RCC 7860 (cell line): ENCODE data around the gene KAT14.
"Not testable (repeated sequence)": the region's sequence is repeated elsewhere in the genome, so short reads cannot be mapped to it uniquely, and the experiment has no call there.

ENCODE experiments used
- DNase-seq: peaks from one replicate; pipeline ENCODE4 v3.0.0-alpha.2; 2015; ENCODE audit warnings: low spot score
- FAIRE-seq: peaks from 2 replicates; lab custom pipeline; 2012; peaks lifted over from hg19 to GRCh38; lab: Jason Lieb, UNC

The KAT14 gene

GRCh38 chr20:18213002-18213401 is 75.3 kb downstream of the KAT14 start:
- no peak for DNase-seq
- no peak for FAIRE-seq

DNA sequence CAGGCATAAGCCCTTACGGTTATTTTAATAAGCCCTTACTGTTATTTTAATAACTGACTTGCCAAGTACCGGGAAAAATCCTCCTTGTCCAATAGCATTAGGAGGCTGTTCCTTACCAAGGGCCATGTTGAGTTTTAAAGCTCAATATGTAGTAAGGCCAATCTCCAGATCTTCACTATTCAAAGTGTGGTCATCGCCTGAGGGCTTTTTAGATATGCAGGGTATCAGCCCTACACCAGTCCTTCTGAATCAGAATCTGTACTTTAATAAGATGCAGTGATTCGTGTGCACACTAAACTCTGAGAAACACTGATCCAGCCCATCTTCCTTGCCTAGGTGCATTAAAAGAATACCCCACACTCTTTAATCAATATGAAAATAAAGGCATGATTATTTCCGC is 77.9 kb downstream of the KAT14 start:
- FAIRE-seq (no peak), DNase-seq (no peak)

DNA sequence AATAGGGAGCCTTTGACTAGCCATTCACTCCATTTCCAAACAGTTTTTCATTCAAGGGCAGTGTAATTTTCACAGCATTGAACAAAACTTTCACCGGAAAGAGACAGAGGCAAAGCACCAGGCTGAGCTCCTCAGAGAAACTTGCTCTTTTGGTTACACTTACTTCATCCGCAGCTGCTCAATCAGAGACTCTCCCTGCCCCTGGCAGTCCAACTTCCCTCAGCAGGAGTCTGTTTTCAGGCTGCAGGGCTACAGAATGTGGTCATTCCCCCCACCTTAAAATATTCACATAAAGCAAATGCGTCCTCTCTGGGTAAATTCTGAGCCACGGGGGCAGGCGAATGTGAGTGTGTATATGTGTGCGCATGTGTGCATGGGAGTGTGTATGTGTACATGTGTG is 80.6 kb downstream of the KAT14 start:
- FAIRE-seq (no peak), DNase-seq (no peak)

- no peak for DNase-seq
- no peak for FAIRE-seq
Observed at GRCh38 chr20:18223409-18223808, 85.7 kb downstream of the KAT14 start.

DNA sequence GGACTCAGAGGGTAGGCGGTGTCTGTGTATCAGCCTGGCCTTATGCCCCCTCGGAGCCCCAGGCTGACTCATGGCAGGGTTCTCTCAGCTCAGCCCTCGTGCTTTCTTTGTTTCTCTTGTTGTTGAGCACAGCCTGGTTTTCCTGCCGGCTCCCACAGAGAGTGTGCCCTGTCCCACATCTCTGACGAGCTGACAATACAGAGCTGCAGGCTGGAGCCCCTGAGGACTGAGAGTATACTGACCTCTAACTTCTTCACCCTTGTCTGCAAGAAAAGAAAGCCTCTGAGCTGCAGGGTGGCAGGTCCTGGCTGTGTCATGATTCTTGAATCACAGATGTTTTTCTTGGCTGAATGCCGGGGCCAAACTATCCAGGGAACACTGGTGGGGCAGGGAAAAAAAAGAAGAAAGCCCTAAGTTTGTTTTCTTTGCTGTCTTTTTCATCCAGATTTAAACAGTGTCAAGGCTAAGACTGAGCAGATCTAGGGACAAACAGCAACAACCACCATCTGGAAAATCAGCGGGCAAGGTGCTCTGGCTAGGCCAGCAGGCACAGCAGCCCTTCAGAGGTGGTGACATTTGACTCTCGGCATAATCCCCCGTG is 87.4 kb downstream of the KAT14 start:
- FAIRE-seq = peak; percentile 72

GRCh38 chr20:18225632-18226031 is 88.0 kb downstream of the KAT14 start:
- FAIRE-seq (no peak), DNase-seq (no peak)

More for the DNA sequence above, 87.4 kb downstream of the KAT14 start:
- peak; percentile 74 for DNase-seq

- FAIRE-seq = not testable (repeated sequence)
Observed at GRCh38 chr20:18226741-18227140, 89.1 kb downstream of the KAT14 start.

DNA sequence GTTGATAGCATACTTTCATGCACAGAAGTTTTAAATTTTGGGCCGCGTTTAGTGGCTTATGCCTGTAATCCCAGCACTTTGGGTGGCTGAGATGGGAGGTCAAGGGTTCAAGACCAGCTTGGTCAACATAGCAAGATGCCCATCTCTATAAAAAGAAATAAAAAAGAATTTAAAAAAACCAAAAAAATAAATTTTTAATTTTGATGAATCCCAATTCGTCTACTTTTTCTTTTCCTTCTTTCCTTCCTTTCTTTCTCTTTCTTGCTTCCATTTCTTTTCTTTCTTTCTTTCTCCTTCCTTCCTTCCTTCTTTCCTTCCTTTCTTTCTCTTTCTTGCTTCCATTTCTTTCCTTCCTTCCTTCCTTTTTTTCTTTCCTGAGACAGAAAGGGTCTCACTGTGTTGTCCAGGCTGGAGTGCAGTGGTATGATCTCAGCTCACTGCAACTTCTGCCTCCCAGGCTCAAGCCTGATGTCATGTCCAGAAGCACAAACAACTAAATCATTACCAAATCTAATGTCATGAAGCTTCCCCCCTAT is 95.8 kb downstream of the KAT14 start:
- DNase-seq (no peak), FAIRE-seq (no peak)

More at GRCh38 chr20:18226741-18227140, 89.1 kb downstream of the KAT14 start:
- not testable (repeated sequence) for DNase-seq
